Rectal smooth muscle tissue (tissue), 1 donor: ENCODE measurements around the gene GSN.
A peak's percentile ranks its signal among the peaks of the same experiment; 100 is the strongest.

Experiments
- H3K27ac ChIP-seq: one replicate; pipeline ENCODE4 v1.7.0; 2013; ENCODE audit warnings: low read depth, low read length, inconsistent platforms
- H3K27me3 ChIP-seq: one replicate; pipeline ENCODE4 v1.7.0; 2013; ENCODE audit warnings: low read length; ENCODE audit not compliant: control insufficient read depth, insufficient read depth
- H3K36me3 ChIP-seq: one replicate; pipeline ENCODE4 v1.7.0; 2013; ENCODE audit warnings: low read length; ENCODE audit not compliant: control insufficient read depth, insufficient read depth
- H3K4me1 ChIP-seq: one replicate; pipeline ENCODE4 v1.7.0; 2013; ENCODE audit warnings: low read length; ENCODE audit not compliant: control insufficient read depth, insufficient read depth
- H3K4me3 ChIP-seq: one replicate; pipeline ENCODE4 v1.7.0; 2013; ENCODE audit warnings: low read length
- H3K9ac ChIP-seq: one replicate; pipeline ENCODE4 v1.7.0; 2013; ENCODE audit warnings: low read length

Gene GSN

GRCh38 chr9:121268598-121268850 lies 562 bp downstream of the GSN start:
- Histone ChIP-seq H3K27ac (peak overlapping the region; percentile 98), H3K4me1 (peaks cover 54% of the 10 kb centered on the region), H3K9ac (peak overlapping the region; percentile 95), H3K27me3 (no peaks in the 10 kb centered on the region), H3K4me3 (peak overlapping the region; percentile 95), H3K36me3 (no peaks in the 10 kb centered on the region)

GRCh38 chr9:121268851-121269641 lies 1.1 kb downstream of the GSN start:
- H3K4me1 ChIP-seq = peaks cover 55% of the 10 kb centered on the region
- peak overlapping the region; percentile 95 for H3K4me3 ChIP-seq
- peak overlapping the region; percentile 98 for H3K27ac ChIP-seq
- H3K36me3 ChIP-seq = no peaks in the 10 kb centered on the region
- peak overlapping the region; percentile 95 for H3K9ac ChIP-seq
- H3K27me3 ChIP-seq = no peaks in the 10 kb centered on the region

GRCh38 chr9:121269642-121270254 lies 1.8 kb downstream of the GSN start:
- peaks cover 57% of the 10 kb centered on the region for H3K4me1 ChIP-seq

GRCh38 chr9:121271368-121272341 lies 3.7 kb downstream of the GSN start:
- H3K9ac ChIP-seq = no peak overlapping the region
- H3K4me3 ChIP-seq = peak overlapping the region; percentile 14

More at GRCh38 chr9:121269642-121270254, 1.8 kb downstream of the GSN start:
- Histone ChIP-seq H3K9ac (peak overlapping the region; percentile 36), H3K36me3 (no peaks in the 10 kb centered on the region), H3K27ac (peak overlapping the region; percentile 98), H3K27me3 (no peaks in the 10 kb centered on the region), H3K4me3 (peak overlapping the region; percentile 95)

GRCh38 chr9:121272401-121272948 lies 4.5 kb downstream of the GSN start:
- H3K27ac ChIP-seq = peak overlapping the region; percentile 98
- H3K4me1 ChIP-seq = peaks cover 56% of the 10 kb centered on the region
- no peaks in the 10 kb centered on the region for H3K27me3 ChIP-seq
- H3K9ac ChIP-seq = no peak overlapping the region
- no peaks in the 10 kb centered on the region for H3K36me3 ChIP-seq
- H3K4me3 ChIP-seq = peak overlapping the region; percentile 14

More at GRCh38 chr9:121271368-121272341, 3.7 kb downstream of the GSN start:
- H3K27me3 ChIP-seq = no peaks in the 10 kb centered on the region
- H3K36me3 ChIP-seq = no peaks in the 10 kb centered on the region
- H3K4me1 ChIP-seq = peaks cover 58% of the 10 kb centered on the region
- H3K27ac ChIP-seq = peak overlapping the region; percentile 98

GRCh38 chr9:121273064-121273775 lies 5.3 kb downstream of the GSN start:
- no peaks in the 10 kb centered on the region for H3K36me3 ChIP-seq
- H3K4me3 ChIP-seq = no peak overlapping the region
- H3K27me3 ChIP-seq = no peaks in the 10 kb centered on the region
- H3K9ac ChIP-seq = no peak overlapping the region
- H3K4me1 ChIP-seq = peaks cover 62% of the 10 kb centered on the region
- H3K27ac ChIP-seq = peak overlapping the region; percentile 98

- Histone ChIP-seq H3K4me1 (peaks cover 76% of the 10 kb centered on the region), H3K4me3 (no peak overlapping the region), H3K9ac (no peak overlapping the region), H3K36me3 (no peaks in the 10 kb centered on the region), H3K27me3 (no peaks in the 10 kb centered on the region), H3K27ac (peak overlapping the region; percentile 18)
Observed at GRCh38 chr9:121274851-121275250, 6.9 kb downstream of the GSN start.

- H3K9ac ChIP-seq = no peak overlapping the region
- peaks cover 76% of the 10 kb centered on the region for H3K4me1 ChIP-seq
- H3K27me3 ChIP-seq = no peaks in the 10 kb centered on the region
- H3K4me3 ChIP-seq = no peak overlapping the region
- H3K27ac ChIP-seq = peak overlapping the region; percentile 57
- H3K36me3 ChIP-seq = no peaks in the 10 kb centered on the region
Observed at GRCh38 chr9:121275781-121276658, 8.1 kb downstream of the GSN start.

- Histone ChIP-seq H3K27me3 (no peaks in the 10 kb centered on the region), H3K9ac (no peak overlapping the region), H3K27ac (peak overlapping the region; percentile 100), H3K36me3 (no peaks in the 10 kb centered on the region), H3K4me3 (no peak overlapping the region), H3K4me1 (peaks cover 77% of the 10 kb centered on the region)
Observed at GRCh38 chr9:121277026-121277425, 9.1 kb downstream of the GSN start.

- no peaks in the 10 kb centered on the region for H3K36me3 ChIP-seq
- H3K4me1 ChIP-seq = peaks cover 77% of the 10 kb centered on the region
- H3K9ac ChIP-seq = no peak overlapping the region
- no peak overlapping the region for H3K4me3 ChIP-seq
- H3K27ac ChIP-seq = peak overlapping the region; percentile 100
- H3K27me3 ChIP-seq = no peaks in the 10 kb centered on the region
Observed at GRCh38 chr9:121277518-121278295, 9.7 kb downstream of the GSN start.
